Activated CD4-positive, alpha-beta T cell treated with anti-CD3 and anti-CD28 coated beads for 24 hours (primary cell): ENCODE data around the gene TP53I13.

ENCODE experiments used
- DNase-seq, 2 donors: peaks; one replicate each; pipeline ENCODE4 v3.0.0-alpha.2; 2020; ENCODE audit warnings: low read depth in 2 of 2

Gene TP53I13

DNA sequence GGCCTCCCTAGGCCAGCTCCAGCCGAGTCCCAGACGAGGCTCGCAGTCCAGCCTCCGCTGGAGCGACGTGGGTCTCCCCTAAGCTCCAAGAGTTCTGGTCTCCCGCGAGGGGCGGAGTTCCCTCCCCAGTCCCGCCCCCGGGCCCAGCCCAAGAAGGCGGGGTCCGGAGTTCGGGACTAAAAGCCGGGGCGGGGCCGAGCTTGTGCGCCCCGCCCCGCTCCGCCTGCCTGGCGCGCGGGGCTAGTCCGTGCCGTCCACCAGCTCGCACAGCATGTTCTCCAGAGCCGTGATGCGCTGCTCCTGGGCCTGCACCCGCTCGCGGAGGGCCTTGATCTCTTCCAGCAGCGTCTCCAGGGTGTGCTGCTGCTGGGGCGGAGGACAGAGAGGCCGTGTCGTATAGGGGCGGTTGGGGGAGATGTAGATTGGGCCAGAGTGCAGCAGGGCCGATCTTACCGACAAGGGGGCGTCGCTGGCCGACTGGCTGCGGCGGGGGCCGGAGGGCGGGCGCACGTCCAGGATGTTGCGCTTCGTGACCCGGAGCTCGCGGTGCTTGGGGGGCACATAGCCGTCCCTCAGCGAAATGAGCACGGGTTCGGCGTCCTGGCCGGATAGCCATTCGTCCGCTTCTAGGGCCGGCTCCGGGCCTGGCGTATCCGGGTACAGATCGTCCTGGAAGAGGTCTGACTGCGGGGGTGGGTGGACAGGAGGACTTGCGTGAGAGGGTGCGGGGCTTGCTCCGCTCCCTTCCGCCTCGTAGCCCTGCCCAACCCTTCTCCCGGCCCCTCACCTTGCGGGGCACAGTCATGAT, 47.2 kb downstream of the TP53I13 start:
- DNase-seq = peak; percentile 71 to 78

DNA sequence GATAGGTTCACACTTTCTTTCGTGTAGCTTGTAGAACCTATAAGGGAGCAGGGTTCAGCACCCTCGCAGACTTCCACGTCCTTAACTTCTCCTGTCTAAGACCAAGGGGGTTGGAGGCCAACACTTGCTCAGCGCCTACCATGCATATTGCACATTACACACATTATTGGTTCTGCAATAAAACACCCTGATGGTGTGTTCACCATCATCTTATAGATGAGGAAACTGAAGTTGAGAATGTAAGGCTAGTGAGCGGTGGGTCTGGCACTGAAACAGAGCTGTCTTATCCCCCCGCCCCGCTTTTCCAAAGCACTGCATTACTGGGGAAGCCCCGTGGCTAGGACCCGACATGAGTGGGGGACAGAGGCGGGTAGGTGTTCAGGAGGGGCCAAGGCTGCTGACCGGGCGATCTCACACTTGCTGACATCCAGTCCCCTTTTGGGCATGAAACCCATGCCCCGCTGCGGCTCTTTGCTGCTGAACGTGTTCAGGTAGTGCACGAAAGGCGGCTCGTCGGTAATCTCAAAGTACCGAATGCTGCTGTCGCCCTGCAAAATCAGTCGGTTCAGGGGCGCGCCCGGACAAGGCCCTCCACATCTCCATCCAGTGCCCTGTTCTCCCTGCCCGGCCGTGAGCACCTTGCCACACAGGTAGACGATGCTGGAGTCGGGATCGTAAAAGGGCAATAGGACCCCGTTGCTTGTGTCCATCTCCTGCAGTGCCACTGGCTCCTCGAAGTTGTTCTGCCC, 48.0 kb downstream of the TP53I13 start:
- DNase-seq = no peak

DNA sequence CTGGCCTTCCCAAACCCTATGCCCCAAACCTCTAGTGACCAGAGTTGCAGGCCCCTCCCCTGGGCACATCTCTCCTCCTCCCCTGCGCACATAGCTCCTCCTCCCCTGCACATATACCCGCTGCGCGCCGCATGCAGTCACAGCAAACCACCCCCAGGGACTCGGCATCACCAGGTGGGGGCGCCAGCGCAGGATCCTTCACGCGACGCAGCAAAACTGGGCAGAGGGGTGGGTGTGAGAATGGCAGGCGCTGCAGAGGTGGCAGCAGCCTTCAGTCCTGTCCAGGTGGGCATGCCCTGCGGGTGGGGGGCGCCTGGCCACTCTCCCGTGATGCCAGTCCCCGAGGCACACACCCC, 48.6 kb downstream of the TP53I13 start:
- DNase-seq = peak; percentile 91 to 93

DNA sequence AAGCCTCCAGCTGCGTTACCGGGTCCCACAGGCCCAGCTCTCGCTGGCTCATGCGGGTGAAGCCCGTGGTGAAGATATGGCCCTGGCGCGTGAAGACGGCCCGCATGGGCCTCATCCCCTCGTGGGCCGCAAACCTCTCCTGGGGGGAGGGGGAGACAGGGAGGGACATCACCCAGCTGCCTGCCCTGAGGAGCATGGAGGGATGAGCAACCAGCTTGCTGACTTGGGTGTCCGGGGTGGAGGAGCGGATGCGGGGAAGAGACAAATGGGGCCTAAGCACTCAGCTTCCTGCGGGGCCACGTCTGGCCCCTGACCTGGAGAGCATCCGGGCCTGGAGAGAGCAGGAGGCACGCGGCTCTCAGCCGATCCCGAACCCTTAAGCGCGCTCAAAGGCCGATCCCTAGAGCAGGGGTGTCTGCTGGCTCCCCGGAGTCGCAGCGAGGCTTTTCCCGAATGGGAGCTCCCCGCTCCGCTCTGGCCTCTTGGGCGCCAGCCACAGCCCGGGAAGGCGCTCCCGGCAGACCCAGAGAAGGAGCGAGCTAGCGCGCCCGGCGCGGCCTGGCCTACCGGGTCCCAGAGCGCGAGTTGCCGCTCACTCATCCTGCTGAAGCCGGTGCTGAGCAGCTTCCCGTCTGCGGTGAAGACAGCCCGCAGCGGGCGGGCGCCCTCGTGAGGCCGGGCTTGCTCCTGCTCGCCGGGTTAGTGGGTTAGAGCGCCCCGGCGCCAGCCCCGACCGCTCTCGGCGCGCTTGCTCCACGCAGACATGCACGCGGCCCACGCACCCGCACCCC, 49.2 kb downstream of the TP53I13 start:
- peak; percentile 77 to 82 for DNase-seq

DNA sequence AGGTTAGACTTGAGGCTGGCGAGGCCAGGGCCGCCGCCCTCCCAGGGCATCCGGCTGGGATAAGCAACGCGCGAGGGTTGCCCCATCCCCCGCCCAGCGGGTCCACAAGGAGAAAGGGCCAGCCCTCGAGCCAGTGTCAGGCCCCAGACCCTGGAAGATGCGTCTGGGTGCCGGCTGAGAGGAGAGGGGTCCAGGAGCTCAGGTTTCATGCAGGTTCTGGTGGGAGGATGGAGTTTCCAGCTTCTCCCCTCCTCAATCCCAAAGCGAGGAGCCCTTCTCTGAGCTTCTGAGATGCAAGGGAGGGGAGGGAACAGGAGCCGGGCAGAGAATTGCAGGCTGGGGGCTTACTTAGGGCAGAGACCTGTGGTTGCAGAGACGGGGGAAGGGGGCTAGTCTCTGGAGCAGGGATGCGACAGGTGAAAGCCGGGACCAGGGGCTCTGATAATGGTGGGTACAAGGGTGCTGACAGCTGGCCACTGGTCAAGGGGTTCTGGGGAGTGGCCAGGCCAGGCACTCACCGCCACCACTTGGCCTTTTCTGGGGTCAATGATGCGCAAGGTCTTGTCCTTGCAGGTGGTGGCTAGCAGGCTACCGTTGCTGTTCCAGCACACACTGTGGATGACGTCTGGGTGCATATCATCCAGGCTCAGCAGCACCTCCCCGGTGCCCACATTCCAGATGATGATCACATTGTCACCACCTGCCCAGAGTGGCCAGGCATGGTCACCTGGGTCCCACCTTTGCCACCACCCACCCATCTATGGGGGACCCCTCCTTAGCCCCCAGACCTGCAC, 50.0 kb downstream of the TP53I13 start:
- DNase-seq = no peak

DNA sequence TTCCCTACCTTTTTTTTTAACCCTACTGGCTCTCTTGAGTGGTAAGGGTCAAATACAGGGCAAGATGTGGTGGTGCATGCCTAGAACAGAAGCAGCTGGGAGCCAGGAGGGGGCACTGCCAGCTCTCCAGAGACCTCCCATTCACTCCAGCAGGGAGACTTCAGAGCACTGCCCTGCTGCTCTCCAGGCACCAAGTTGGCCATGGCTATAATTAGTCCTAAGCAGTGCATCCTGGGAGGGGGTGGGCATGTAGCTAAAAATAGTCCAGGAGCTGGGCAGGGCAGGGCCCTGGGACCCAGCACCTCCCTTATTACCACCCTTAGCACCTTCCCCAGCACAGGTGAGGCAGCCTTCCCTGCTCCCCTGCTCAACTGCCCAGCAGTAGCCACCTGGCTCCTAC, 50.8 kb downstream of the TP53I13 start:
- no peak for DNase-seq

DNA sequence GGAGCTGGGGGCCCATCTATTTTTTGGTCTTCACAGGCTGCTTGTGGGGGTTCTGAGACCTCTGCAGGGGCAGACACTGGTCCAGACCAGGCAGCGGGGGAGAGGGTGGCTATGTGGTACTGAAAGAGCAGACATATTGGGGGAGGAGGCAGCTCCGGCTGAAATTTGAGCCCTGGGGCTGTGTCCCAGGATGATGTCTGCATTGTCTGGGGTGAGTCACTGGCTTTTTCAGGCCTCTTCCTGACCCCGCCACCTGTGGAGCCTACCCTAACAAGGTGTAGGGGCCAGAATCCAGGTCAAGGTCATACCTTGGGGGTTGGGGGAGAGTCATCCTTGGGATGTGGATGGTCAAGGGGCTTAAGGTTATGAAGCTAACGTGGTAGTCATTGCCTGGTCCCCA, 51.8 kb downstream of the TP53I13 start:
- DNase-seq = no peak

DNA sequence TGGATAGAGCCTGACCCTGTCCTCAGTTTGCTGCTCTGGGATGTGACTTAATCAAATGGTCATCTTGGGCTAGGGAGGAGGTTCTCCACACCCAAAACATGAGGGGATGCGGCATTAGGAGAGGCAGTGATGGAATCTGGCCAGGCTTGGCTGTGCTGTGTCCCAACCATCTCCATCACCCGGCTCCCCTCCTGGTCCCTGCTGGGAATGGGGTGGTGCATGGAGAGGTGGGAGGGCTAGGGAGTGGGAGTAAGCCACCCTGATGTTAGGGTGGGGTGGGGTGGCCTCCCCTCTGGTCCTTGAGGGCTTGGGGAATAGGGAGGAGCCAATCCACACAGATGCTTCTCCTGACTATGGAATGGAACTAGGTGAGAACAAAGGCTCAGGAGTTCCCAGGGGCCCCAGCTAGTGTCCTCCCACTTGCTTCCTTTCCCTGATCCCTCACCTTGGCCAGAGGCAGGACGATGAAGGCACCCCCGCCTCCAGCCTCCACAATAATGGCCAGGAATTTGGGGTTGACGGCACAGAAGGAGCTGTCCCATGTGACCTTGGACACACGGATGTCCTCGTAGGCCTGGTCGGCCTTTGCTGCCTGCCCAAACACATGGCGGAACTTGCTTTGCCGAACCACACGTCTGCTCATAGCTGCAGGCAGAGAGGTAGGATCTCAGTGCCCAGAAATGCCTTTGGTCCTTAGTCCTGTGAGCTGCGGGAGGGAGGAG, 52.4 kb downstream of the TP53I13 start:
- no peak for DNase-seq

DNA sequence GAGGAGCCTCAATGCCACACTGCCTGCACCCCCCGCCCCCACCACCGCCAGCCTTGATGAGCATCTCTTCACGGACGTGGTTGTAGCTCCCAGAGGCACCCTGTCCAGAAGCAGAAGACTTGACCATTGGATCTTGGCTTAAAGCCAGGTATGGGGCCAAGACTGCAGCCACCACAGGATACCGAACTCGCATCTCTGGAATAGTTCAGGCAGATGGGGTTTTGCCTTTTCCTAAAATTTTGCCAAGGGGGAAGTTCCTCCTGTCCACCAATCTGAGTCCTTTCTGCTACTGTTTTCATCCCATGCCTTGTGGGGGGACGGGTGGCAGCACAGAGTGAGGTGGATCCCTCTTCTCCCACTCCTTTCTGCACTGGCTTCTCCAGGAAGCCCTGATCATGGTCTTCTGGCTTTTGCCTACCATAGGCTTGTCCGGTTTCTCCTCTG, 53.3 kb downstream of the TP53I13 start:
- no peak for DNase-seq
